HG03558 (cell line): Measurements from ENCODE around the gene STK38.
"Not testable (repeated sequence)": the region's sequence is repeated elsewhere in the genome, so short reads cannot be mapped to it uniquely, and the experiment has no call there.

Source experiments
- ATAC-seq: cut with Tn5 transposase; IDR thresholded peaks from one replicate; pipeline ENCODE4 v1.9.1; 2021; ENCODE audit warnings: moderate number of reproducible peaks; ENCODE audit not compliant: unreplicated experiment; ENCODE audit errors: extremely low read depth

STK38 gene

GRCh38 chr6:36546920-36547645, at the start of gene STK38:
TSS of gene STK38 (minus strand) at chr6:36547479. CDS start at chr6:36540202, 7,277 bp downstream.
- ATAC-seq, result peak; percentile 44

DNA sequence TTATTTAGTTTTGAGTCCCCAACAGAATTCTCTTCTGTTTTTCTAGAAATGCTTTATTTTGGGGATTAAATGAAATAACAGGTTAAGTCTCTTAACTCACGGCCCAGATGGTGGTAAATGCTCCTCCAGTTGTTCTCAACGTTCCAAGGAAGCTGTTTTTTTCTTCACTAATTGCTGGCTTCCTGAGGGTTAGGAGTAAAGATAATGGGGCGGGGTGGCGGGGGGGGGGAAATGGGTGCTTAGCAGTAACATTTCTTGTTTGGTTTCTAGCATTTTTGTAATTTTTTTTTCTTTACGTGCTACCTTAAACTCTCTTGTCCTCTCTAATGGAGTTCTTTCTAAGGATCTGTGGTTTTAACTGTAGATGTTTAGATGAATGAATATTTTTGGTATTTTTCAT, 49.1 kb upstream of the STK38 start:
- no peak for ATAC-seq

- no peak for ATAC-seq
Measured at GRCh38 chr6:36594816-36595643, 47.8 kb upstream of the STK38 start.

DNA sequence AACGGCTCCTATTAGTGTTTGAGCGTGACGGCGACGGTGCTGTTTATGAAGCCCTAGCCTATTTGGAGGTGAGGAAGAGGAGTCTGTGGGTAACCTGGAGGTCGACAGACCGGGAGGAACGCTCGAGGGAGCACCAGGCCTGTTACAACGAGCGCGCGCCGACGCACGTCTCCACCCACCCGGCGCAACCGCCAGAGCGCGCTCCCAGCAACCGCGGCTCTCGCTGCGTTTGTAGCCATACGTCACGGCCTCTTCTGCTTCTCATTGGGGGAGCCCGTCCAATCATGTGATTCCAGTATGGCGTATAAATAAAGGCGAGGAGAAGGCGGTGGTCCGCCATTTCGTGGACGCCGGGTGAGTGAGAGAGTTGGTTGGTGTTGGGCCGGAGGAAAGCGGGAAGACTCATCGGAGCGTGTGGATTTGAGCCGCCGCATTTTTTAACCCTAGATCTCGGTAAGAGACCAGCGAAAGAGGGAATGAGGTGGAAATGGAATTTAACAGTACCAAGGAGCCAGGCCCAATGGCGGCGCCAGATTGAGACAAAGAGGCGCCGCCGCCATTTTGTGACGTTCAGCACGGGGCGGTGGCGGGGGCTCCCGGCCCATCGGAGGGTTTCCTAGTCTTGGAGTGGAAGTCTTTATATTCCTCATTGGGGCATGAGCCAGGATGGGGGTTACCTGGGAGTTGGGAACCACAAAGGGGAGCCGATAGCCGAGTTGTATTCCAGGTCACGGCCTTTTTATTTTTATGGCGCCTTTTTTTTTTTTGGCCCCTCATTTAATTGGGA, 46.9 kb upstream of the STK38 start, which contains the start of gene SRSF3:
Gene SRSF3, plus strand, starts transcription at position 334 of the 787 bp plus-strand sequence. CDS start 2,401 bp downstream, outside the sequence.
- ATAC-seq, result peak; percentile 66

DNA sequence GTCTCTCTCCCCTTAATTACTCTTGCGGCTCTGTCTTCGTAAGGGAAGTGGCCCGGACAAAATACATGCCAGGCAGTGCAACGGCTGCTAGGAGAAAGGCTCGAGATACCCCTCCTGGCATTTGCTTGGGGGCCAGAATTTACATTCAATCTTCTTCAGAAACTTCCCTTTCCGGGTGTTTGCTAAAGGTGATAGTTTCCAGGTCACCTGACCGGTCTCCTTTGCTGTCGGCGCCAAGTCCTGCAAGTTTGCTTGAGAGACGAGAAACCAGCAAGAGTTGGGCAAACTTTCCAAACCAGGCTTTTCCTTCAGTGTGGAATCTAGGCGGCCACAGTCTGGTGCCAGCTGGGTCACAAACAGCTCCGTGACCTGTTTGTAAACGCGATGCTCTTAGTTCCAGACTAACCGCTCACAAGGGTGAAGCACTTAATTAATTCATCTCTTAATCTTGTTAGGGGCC, 46.3 kb upstream of the STK38 start:
- ATAC-seq, result peak; percentile 4

DNA sequence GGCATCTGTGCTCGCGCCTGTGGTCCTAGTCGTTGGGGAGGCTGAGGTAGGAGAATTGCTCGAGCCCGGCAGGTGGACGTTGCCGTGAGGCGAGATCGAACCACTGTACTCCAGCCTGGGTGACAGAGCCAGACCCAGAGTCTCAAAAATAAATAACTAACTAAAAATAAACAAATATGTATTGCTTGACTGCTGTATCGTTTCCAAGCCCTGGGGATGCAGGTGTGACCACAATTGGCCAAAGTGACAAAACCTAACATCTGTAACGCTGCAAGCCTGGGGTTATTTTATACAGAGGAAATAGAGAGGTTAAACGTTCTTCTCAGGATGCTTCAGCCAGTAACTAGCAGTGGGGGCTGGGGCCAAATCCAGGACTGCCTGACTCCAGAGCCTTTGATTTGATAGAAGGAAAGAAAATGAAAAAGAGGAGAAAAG, 45.0 kb upstream of the STK38 start:
- no peak for ATAC-seq

GRCh38 chr6:36590237-36590636, 43.0 kb upstream of the STK38 start:
- no peak for ATAC-seq

DNA sequence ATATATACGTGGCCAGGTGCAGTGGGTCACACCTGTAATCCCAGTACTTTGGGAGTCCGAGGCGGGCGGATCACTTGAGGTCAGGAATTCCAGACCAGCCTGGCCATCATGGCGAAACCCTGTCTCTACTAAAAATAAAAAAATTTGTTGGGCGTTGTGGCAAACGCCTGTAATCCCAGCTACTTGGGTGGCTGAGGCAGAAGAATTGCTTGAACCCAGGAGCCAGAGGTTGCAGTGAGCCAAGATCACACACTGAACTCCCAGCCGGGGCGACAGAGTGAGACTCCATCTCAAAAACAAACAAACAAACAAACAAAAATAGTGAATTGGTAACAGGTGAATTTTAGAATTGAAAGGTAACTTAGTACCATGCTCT, 41.7 kb upstream of the STK38 start:
- ATAC-seq, result not testable (repeated sequence)

- ATAC-seq, result no peak
Measured at GRCh38 chr6:36586606-36587005, 39.3 kb upstream of the STK38 start.

DNA sequence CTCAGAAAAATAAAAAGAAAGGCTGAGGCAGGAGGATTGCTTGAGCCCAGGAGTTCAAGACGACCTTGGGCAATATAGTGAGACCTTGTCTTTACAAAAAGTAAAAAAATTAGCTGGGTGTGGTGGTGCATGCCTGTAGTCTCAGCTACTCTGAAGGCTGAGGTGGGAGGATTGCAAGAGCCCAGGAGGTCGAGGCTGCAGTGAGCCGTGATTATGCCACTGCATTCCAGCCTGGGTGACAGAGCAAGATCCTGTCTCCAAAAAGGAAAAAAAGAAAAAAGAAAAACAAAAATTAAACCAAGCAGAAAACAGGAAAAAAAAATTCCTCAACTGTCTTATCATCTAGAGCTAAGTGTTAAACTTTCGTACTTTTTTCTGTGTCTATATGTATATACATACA, 34.4 kb upstream of the STK38 start:
- no peak for ATAC-seq

- no peak for ATAC-seq
Measured at GRCh38 chr6:36580184-36580526, 32.9 kb upstream of the STK38 start.

- ATAC-seq, result no peak
Measured at GRCh38 chr6:36578431-36578830, 31.2 kb upstream of the STK38 start.

GRCh38 chr6:36578030-36578429, 30.8 kb upstream of the STK38 start:
- no peak for ATAC-seq

GRCh38 chr6:36577301-36577700, 30.0 kb upstream of the STK38 start:
- no peak for ATAC-seq

GRCh38 chr6:36576578-36576977, 29.3 kb upstream of the STK38 start:
- ATAC-seq, result no peak

DNA sequence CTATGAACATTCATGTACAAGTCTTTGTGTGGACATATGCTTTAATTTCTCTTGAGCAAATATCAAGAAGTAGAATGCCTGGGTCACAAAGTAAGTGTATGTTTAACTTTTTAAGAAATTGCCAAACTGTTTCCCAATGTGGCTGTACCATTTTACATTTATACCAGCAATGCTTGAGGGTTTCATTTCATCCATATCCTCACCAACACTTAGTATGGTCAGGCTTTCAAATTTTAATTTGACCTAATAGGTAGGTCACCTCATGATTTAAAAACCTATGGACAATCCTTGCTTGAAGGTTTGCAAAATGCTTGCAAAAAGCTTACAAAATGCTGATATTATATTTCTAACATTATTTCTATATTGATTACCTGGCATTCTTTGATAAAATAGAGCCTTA, 27.4 kb upstream of the STK38 start:
- ATAC-seq, result no peak

DNA sequence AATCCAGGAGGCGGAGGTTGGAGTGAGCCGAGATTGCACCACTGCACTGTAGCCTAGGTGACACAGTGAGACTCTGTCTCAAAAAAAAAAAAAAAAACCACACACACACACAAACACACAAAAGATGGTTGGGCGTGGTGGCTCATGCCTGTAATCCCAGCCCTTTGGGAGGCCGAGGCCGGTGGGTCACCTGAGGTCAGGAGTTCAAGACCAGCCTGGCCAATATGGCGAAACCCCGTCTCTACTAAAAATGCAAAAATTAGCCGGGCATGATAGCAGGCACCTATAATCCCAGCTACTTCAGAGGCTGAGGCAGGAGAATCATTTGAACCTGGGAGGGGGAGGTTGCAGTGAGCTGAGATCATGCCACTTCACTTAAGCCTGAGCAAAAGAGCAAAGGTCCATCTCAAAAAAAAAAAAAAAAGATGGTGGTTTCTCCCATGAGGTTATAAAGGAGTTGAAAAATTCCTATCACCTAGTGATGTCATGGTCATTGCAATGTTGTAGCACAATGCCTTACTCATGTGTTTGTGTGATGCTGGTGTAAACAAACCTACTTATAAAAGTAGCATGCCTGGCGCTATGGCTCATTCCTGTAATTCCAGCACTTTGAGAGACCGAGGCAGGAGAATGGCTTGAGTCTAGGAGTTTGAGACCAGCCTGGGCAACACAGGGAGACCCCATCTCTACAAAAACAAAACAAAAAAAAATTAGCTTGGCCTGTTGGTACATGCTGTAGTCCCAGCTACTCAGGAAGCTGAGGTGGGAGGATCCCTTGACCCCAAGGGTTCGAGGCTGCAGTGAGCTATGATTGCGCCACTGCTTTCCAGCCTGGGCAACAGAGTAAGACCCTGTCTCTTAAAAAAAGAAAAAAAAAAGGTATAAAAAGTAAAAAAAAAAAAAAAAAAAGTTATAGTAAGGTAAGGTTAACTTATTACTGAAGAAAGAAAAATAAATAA, 25.4 kb upstream of the STK38 start:
- ATAC-seq, result not testable (repeated sequence)

- no peak for ATAC-seq
Measured at GRCh38 chr6:36571122-36572043, 24.1 kb upstream of the STK38 start.
